HCT116 (cell line): ENCODE results near the gene CPD. TPM values are rescaled to one million over a fixed set of nuclear protein-coding genes. Genes with fewer than 3 reads are reported as not detected.

Experiments
- ATAC-seq: fragments of 200-7000 bp; cut with Tn5 transposase; 2 replicates; pipeline ENCODE4 v1.9.1; 2020; ENCODE audit warnings: mild to moderate bottlenecking, moderate library complexity
- BruUV-seq: library from RNA; stranded (reverse); fragments of 400-500 nt; replicated peaks from 2 replicates; lab custom pipeline; 2021; lab: Mats Ljungman, UMichigan
- CTCF ChIA-PET: fragments of 300-600 bp; sonication (Branson Sonifier 250); formaldehyde crosslinking; loops from one replicate; lab custom pipeline; 2021; ENCODE audit warnings: antibody characterized with exemption; lab: Charles Lee
- POLR2A ChIA-PET: fragments of 300-600, 350-600 bp; sonication (Branson Sonifier 250); formaldehyde crosslinking; loops from one replicate; lab custom pipeline; 2021; ENCODE audit warnings: antibody characterized with exemption; lab: Charles Lee
- RAD21 ChIA-PET, 2 experiments: fragments of 300-600 bp; sonication (Branson Sonifier 250); formaldehyde crosslinking; loops; one replicate each; lab custom pipeline; 2023; ENCODE audit warnings: low total read pairs in 2 of 2; ENCODE audit not compliant: uncharacterized antibody in 2 of 2, unreplicated experiment in 2 of 2, low non-redundant PET in 1 of 2; lab: Charles Lee
- DNase-seq: peaks from one replicate; pipeline ENCODE4 v3.0.0-alpha.2; 2010; ENCODE audit warnings: low read depth, low spot score
- H2AFZ ChIP-seq: fragments of 200-600 bp; shearing (Covaris generic), sonication (generic); 2 replicates; pipeline ENCODE4 v1.6.1; 2017; ENCODE audit warnings: low read depth, mixed run types, mixed read lengths, antibody characterized with exemption, low read length; ENCODE audit not compliant: poor library complexity, severe bottlenecking
- H3K27ac ChIP-seq: 2 replicates; pipeline ENCODE4 v1.5.1; 2012; ENCODE audit warnings: low read depth, low read length
- H3K27me3 ChIP-seq: fragments of 200-600 bp; sonication (generic); 2 replicates; pipeline ENCODE4 v1.6.1; 2016; ENCODE audit warnings: mixed run types, low read length, mixed read lengths; ENCODE audit not compliant: insufficient read depth
- H3K36me3 ChIP-seq, 2 experiments: fragments of 200-500 bp in 1 of 2; fragments of 200-600 bp in 1 of 2; sonication (Bioruptor generic) in 1 of 2; sonication (generic) in 1 of 2; 2 replicates each; pipeline versions ENCODE4 v1.5.1 to v1.6.1; 2014 to 2016; ENCODE audit warnings: low read length in 2 of 2, inconsistent platforms in 1 of 2, mixed read lengths in 1 of 2, mixed run types in 1 of 2; ENCODE audit not compliant: insufficient read depth in 2 of 2, control insufficient read depth in 1 of 2
- H3K4me1 ChIP-seq, 2 experiments: fragments of 200-600 bp in 1 of 2; sonication (generic) in 1 of 2; 2 replicates each; pipeline versions ENCODE4 v1.5.1 to v1.6.1; 2012 to 2017; ENCODE audit warnings: low read length in 2 of 2, inconsistent platforms in 1 of 2, mild to moderate bottlenecking in 1 of 2, mixed read lengths in 1 of 2, mixed run types in 1 of 2, moderate library complexity in 1 of 2; ENCODE audit not compliant: insufficient read depth in 2 of 2, control insufficient read depth in 1 of 2
- H3K4me2 ChIP-seq: fragments of 200-600 bp; sonication (generic); 2 replicates; pipeline ENCODE4 v1.6.1; 2017; ENCODE audit warnings: mixed run types, low read length, mixed read lengths
- H3K4me3 ChIP-seq, 2 experiments: fragments of 200-600 bp in 1 of 2; sonication (generic) in 1 of 2; replicated peaks in 1 of 2; 2 replicates each; pipeline ENCODE4 v1.5.1; 2011 to 2016; ENCODE audit warnings: low read length in 2 of 2, control low read depth in 1 of 2, low read depth in 1 of 2, mild to moderate bottlenecking in 1 of 2, mixed read lengths in 1 of 2, mixed run types in 1 of 2
- H3K79me2 ChIP-seq: fragments of 200-600 bp; sonication (generic); 2 replicates; pipeline ENCODE4 v1.6.1; 2017; ENCODE audit warnings: mild to moderate bottlenecking, mixed run types, low read length, moderate library complexity, mixed read lengths; ENCODE audit not compliant: insufficient read depth
- H3K9ac ChIP-seq: fragments of 200-600 bp; sonication (generic); 2 replicates; pipeline ENCODE4 v1.6.1; 2016; ENCODE audit warnings: low read length, mixed read lengths
- H3K9me2 ChIP-seq: fragments of 200-600 bp; sonication (generic), shearing (Covaris generic); 2 replicates; pipeline ENCODE4 v1.6.1; 2017; ENCODE audit warnings: mixed run types, mild to moderate bottlenecking, moderate library complexity; ENCODE audit not compliant: insufficient read depth
- H3K9me3 ChIP-seq, 2 experiments: fragments of 200-500 bp in 1 of 2; fragments of 200-600 bp in 1 of 2; sonication (Bioruptor generic) in 1 of 2; sonication (generic) in 1 of 2; 2 replicates each; pipeline ENCODE4 v1.6.1; 2014 to 2017; ENCODE audit warnings: low read length in 2 of 2, mixed read lengths in 2 of 2, inconsistent platforms in 1 of 2, low read depth in 1 of 2, mild to moderate bottlenecking in 1 of 2, mixed run types in 1 of 2, moderate library complexity in 1 of 2; ENCODE audit not compliant: control insufficient read depth in 1 of 2, insufficient read depth in 1 of 2
- H4K20me1 ChIP-seq: fragments of 200-600 bp; sonication (generic), shearing (Covaris generic); 2 replicates; pipeline ENCODE4 v1.6.1; 2017; ENCODE audit warnings: mixed run types, mild to moderate bottlenecking, moderate library complexity; ENCODE audit not compliant: insufficient read depth
- CBX3 ChIP-seq: IDR thresholded peaks from 2 replicates; pipeline ENCODE4 v1.6.1; 2012; ENCODE audit warnings: low read depth
- CTCF ChIP-seq, 3 experiments: fragments of 200-600 bp in 1 of 3; sonication (generic) in 1 of 3; IDR thresholded peaks in 2 of 3; conservative IDR thresholded peaks in 1 of 3; 2 replicates each; pipeline ENCODE4 v1.5.1; 2012 to 2017; ENCODE audit warnings: low read depth in 2 of 3, low read length in 2 of 3, antibody characterized with exemption in 1 of 3, borderline replicate concordance in 1 of 3, control low read depth in 1 of 3, mild to moderate bottlenecking in 1 of 3, mixed read lengths in 1 of 3, mixed run types in 1 of 3, moderate library complexity in 1 of 3; ENCODE audit not compliant: insufficient read depth in 1 of 3
- EZH2 ChIP-seq: fragments of 200-600 bp; sonication (generic); IDR thresholded peaks from 2 replicates; pipeline ENCODE4 v1.6.1; 2017; ENCODE audit warnings: antibody characterized with exemption, mixed run types
- MAX ChIP-seq: IDR thresholded peaks from 2 replicates; pipeline ENCODE4 v1.6.1; 2012
- POLR2A ChIP-seq: IDR thresholded peaks from 2 replicates; pipeline ENCODE4 v1.7.0; 2011; ENCODE audit warnings: borderline replicate concordance; ENCODE audit not compliant: insufficient read depth, insufficient read length; ENCODE audit errors: extremely low read depth
- POLR2AphosphoS5 ChIP-seq: IDR thresholded peaks from 2 replicates; pipeline ENCODE4 v1.6.1; 2011; ENCODE audit warnings: mild to moderate bottlenecking, low read depth, low read length, moderate library complexity
- RAD21 ChIP-seq: IDR thresholded peaks from 2 replicates; pipeline ENCODE4 v1.6.1; 2012; ENCODE audit warnings: low read depth, mild to moderate bottlenecking
- REST ChIP-seq: IDR thresholded peaks from 2 replicates; pipeline ENCODE4 v1.6.1; 2012; ENCODE audit warnings: low read depth
- SIN3A ChIP-seq: IDR thresholded peaks from 2 replicates; pipeline ENCODE4 v1.6.1; 2012; ENCODE audit warnings: low read depth
- TCF7L2 ChIP-seq: IDR thresholded peaks from 2 replicates; pipeline ENCODE4 v1.7.0; 2011; ENCODE audit warnings: borderline replicate concordance, inconsistent platforms; ENCODE audit not compliant: insufficient read depth, insufficient read length; ENCODE audit errors: extremely low read depth
- ZBTB33 ChIP-seq: IDR thresholded peaks from 2 replicates; pipeline ENCODE4 v1.6.1; 2011; ENCODE audit warnings: mild to moderate bottlenecking, low read length, moderate library complexity; ENCODE audit not compliant: insufficient replicate concordance; ENCODE audit errors: extremely low read depth
- ZNF274 ChIP-seq: fragments of 200-500 bp; sonication (Bioruptor generic); IDR thresholded peaks from 2 replicates; pipeline ENCODE4 v1.6.1; 2014; ENCODE audit warnings: mild to moderate bottlenecking, low read depth, low read length, inconsistent platforms
- intact Hi-C: fragments of 100-400 bp; cut with micrococcal nuclease; formaldehyde crosslinking; loops from 2 replicates; pipeline ENCODE4 v1.10.0; 2022
- total RNA-seq: library from RNA; stranded (reverse); gene quantifications from one replicate; pipeline ENCODE4 v1.2.1, GENCODE V29; 2021; ENCODE audit not compliant: unreplicated experiment

Gene CPD
- total RNA-seq, 1 experiment from 2014 or later = 47.2 TPM

- Histone ChIP-seq H3K27ac (no peak overlapping the region), H3K79me2 (peaks cover 49% of the 10 kb centered on the region), H3K9me3 (no peaks in the 10 kb centered on the region), H3K4me2 (no peak overlapping the region; the same call in 1 of the 2 replicates), H3K27me3 (no peaks in the 10 kb centered on the region), H2AFZ (no peak overlapping the region), H3K36me3 (peaks cover 0 to 8% of the 10 kb centered on the region in 2 experiments; a peak in 2 of 4 replicates), H3K9me2 (no peaks in the 10 kb centered on the region), H3K4me1 (peaks cover 9 to 23% of the 10 kb centered on the region in 2 experiments; a peak in 3 of 4 replicates), H3K9ac (no peak overlapping the region), H4K20me1 (peaks cover 7% of the 10 kb centered on the region; the same call in 1 of the 2 replicates), H3K4me3 (no peak overlapping the region)
- ChIA-PET RAD21 (no interaction called here), POLR2A (no interaction called here), CTCF (interaction anchor here (1.7 kb wide), 1 partner anchor 45 kb away, joined by 5 read pairs; no protein-coding TSS in a partner anchor)
- intact Hi-C loops = no loop called here
- no TSS peak for BruUV-seq
- DNase-seq = no peak
- ATAC-seq = no peak
- TF ChIP-seq ZNF274 (no peak), REST (no peak), POLR2A (no peak)
Observed at GRCh38 chr17:30381340-30381659, 2.6 kb downstream of the CPD start.

- no peak overlapping the region for H3K9ac ChIP-seq
- no TSS peak for BruUV-seq
- ChIA-PET RAD21 (no interaction called here), CTCF (no interaction called here), POLR2A (no interaction called here)
- peaks cover 7% of the 10 kb centered on the region; the same call in 1 of the 2 replicates for H4K20me1 ChIP-seq
- no peaks in the 10 kb centered on the region for H3K27me3 ChIP-seq
- H3K4me2 ChIP-seq = no peak overlapping the region
- H3K4me3 ChIP-seq = no peak overlapping the region
- no peak for DNase-seq
- H3K9me2 ChIP-seq = no peaks in the 10 kb centered on the region
- intact Hi-C loops = no loop called here
- peaks cover 49% of the 10 kb centered on the region for H3K79me2 ChIP-seq
- H3K27ac ChIP-seq = no peak overlapping the region
- H2AFZ ChIP-seq = no peak overlapping the region
- no peak for ATAC-seq
- peaks cover 5 to 14% of the 10 kb centered on the region in 2 experiments; a peak in 2 of 4 replicates for H3K36me3 ChIP-seq
- H3K9me3 ChIP-seq = no peaks in the 10 kb centered on the region
- H3K4me1 ChIP-seq = peaks cover 5 to 17% of the 10 kb centered on the region in 2 experiments; a peak in 3 of 4 replicates
- TF ChIP-seq SIN3A = no peak
- no peak for TF ChIP-seq CBX3
- TF ChIP-seq RAD21 = no peak
- TF ChIP-seq ZBTB33 = no peak
- TF ChIP-seq MAX = no peak
- no peak for TF ChIP-seq EZH2
- TF ChIP-seq POLR2A = no peak
- TF ChIP-seq CTCF (IDR thresholded peaks at IDR 0.05 in 2 of 3, conservative IDR thresholded peaks at IDR 0.05 in 1 of 3; ENCODE audit: borderline replicate concordance in 1 of 3, insufficient read depth in 1 of 3, low read depth in 2 of 3, low read length in 2 of 3) = no peak
- TF ChIP-seq POLR2AphosphoS5 = no peak
- TF ChIP-seq TCF7L2 = no peak
Observed at GRCh38 chr17:30382345-30382744, 3.6 kb downstream of the CPD start.
